Endothelial cell of umbilical vein (primary cell): ENCODE measurements around the gene AKAP6. TPM values are rescaled to one million over a fixed set of nuclear protein-coding genes. Genes with fewer than 3 reads are reported as not detected.

ENCODE experiments used
- BruUV-seq: library from RNA; stranded (reverse); fragments of 400-500 nt; replicated peaks from 2 replicates; lab custom pipeline; 2021; lab: Mats Ljungman, UMichigan
- CTCF ChIA-PET: fragments of 300-600, 350-600 bp; sonication (Branson Sonifier 250); formaldehyde crosslinking; loops from one replicate; lab custom pipeline; 2021; ENCODE audit warnings: antibody characterized with exemption, inconsistent platforms; lab: Charles Lee
- POLR2A ChIA-PET: fragments of 300-600, 350-600 bp; sonication (Branson Sonifier 250); formaldehyde crosslinking; loops from one replicate; lab custom pipeline; 2021; ENCODE audit warnings: antibody characterized with exemption, inconsistent platforms; lab: Charles Lee
- DNase-seq: peaks from one replicate; pipeline ENCODE4 v3.0.0-alpha.2; 2011; ENCODE audit warnings: low read depth, low spot score
- FAIRE-seq: peaks from 2 replicates; lab custom pipeline; 2011; peaks lifted over from hg19 to GRCh38; lab: Jason Lieb, UNC
- H2AFZ ChIP-seq: 2 replicates; pipeline ENCODE4 v1.6.0; 2012; ENCODE audit warnings: low read depth, low read length, control low read depth, inconsistent platforms
- H3K27ac ChIP-seq: 2 replicates; pipeline ENCODE4 v1.5.1; 2011; ENCODE audit warnings: low read depth, mild to moderate bottlenecking, control low read depth, low read length, moderate library complexity; ENCODE audit not compliant: insufficient read depth
- H3K27me3 ChIP-seq, 2 experiments: 2 replicates each; pipeline versions ENCODE4 v1.6.0 to v1.6.1; 2011; ENCODE audit warnings: low read length in 2 of 2, mixed read lengths in 1 of 2; ENCODE audit not compliant: control insufficient read depth in 2 of 2, insufficient read depth in 2 of 2
- H3K36me3 ChIP-seq, 2 experiments: 2 replicates in 1 of 2; 3 replicates in 1 of 2; pipeline ENCODE4 v1.5.1; 2011; ENCODE audit warnings: low read length in 2 of 2, mild to moderate bottlenecking in 1 of 2, moderate library complexity in 1 of 2; ENCODE audit not compliant: control insufficient read depth in 2 of 2, insufficient read depth in 2 of 2; ENCODE audit errors: extremely low read depth in 1 of 2
- H3K4me1 ChIP-seq: 3 replicates; pipeline ENCODE4 v1.5.1; 2011; ENCODE audit warnings: mild to moderate bottlenecking, low read length; ENCODE audit not compliant: control insufficient read depth, insufficient read depth; ENCODE audit errors: extremely low read depth
- H3K4me2 ChIP-seq: 2 replicates; pipeline ENCODE4 v1.6.1; 2011; ENCODE audit warnings: low read length, control low read depth, mixed read lengths; ENCODE audit not compliant: insufficient read depth
- H3K4me3 ChIP-seq, 3 experiments: fragments of 200-600 bp in 1 of 3; sonication (generic), shearing (Covaris generic) in 1 of 3; replicated peaks in 1 of 3; 2 replicates each; pipeline ENCODE4 v1.5.1; 2011 to 2016; ENCODE audit warnings: control low read depth in 3 of 3, low read length in 3 of 3, mild to moderate bottlenecking in 2 of 3, inconsistent platforms in 1 of 3, low read depth in 1 of 3, moderate library complexity in 1 of 3; ENCODE audit not compliant: insufficient read depth in 1 of 3
- H3K79me2 ChIP-seq: 2 replicates; pipeline ENCODE4 v1.6.0; 2012; ENCODE audit warnings: low read length, inconsistent platforms; ENCODE audit not compliant: control insufficient read depth, insufficient read depth
- H3K9ac ChIP-seq: replicated peaks from 2 replicates; pipeline ENCODE3; 2011; ENCODE audit warnings: low read length, control low read depth; ENCODE audit not compliant: insufficient read depth; ENCODE audit errors: extremely low read depth
- H3K9me1 ChIP-seq: replicated peaks from 3 replicates; pipeline ENCODE4 v1.6.0; 2011; ENCODE audit warnings: mild to moderate bottlenecking, low read length; ENCODE audit not compliant: control insufficient read depth, insufficient read depth; ENCODE audit errors: extremely low read depth
- H3K9me3 ChIP-seq: replicated peaks from 2 replicates; pipeline ENCODE4 v1.5.1; 2012; ENCODE audit warnings: low read length, inconsistent platforms; ENCODE audit not compliant: control insufficient read depth, insufficient read depth
- H4K20me1 ChIP-seq: replicated peaks from 2 replicates; pipeline ENCODE3; 2011; ENCODE audit warnings: mild to moderate bottlenecking, low read length; ENCODE audit not compliant: control insufficient read depth, insufficient read depth; ENCODE audit errors: extremely low read depth
- EZH2 ChIP-seq: IDR thresholded peaks from 2 replicates; pipeline ENCODE4 v1.6.1; 2012; ENCODE audit warnings: borderline replicate concordance, low read depth, mild to moderate bottlenecking, moderate library complexity, low read length, inconsistent platforms; ENCODE audit not compliant: severe bottlenecking
- FOS ChIP-seq: IDR thresholded peaks from 2 replicates; pipeline ENCODE4 v1.6.1; 2011; ENCODE audit warnings: mild to moderate bottlenecking, low read length, moderate library complexity, borderline replicate concordance; ENCODE audit not compliant: insufficient read depth
- GATA2 ChIP-seq: IDR thresholded peaks from 2 replicates; pipeline ENCODE4 v1.7.0; 2011; ENCODE audit warnings: low read depth, mild to moderate bottlenecking, moderate library complexity, mixed read lengths, low read length; ENCODE audit not compliant: insufficient read length, insufficient read depth
- JUN ChIP-seq: IDR thresholded peaks from 2 replicates; pipeline ENCODE4 v1.6.1; 2011; ENCODE audit warnings: borderline replicate concordance, low read depth; ENCODE audit not compliant: insufficient read length, insufficient read depth
- MAX ChIP-seq: IDR thresholded peaks from 2 replicates; pipeline ENCODE4 v1.6.1; 2011; ENCODE audit not compliant: insufficient read depth, insufficient read length
- MYC ChIP-seq: IDR thresholded peaks from one replicate; pipeline ENCODE4 v1.6.1; 2011; ENCODE audit warnings: mild to moderate bottlenecking, low read depth, low read length
- POLR2A ChIP-seq: IDR thresholded peaks from 2 replicates; pipeline ENCODE4 v1.6.1; 2012; ENCODE audit warnings: low read depth, mild to moderate bottlenecking, control low read depth, low read length
- POLR2AphosphoS5 ChIP-seq: IDR thresholded peaks from 2 replicates; pipeline ENCODE4 v1.6.1; 2012; ENCODE audit warnings: low read depth, mild to moderate bottlenecking, control low read depth, low read length, moderate library complexity; ENCODE audit not compliant: insufficient read depth
- dilution Hi-C: fragments of 300-500 bp; cut with MboI; formaldehyde crosslinking; loops from one replicate; pipeline ENCODE4 v1.15.0; 2019; ENCODE audit warnings: low sequenced_read_pairs; ENCODE audit not compliant: extremely low pct_ligation_motif_present
- intact Hi-C: fragments of 100-400 bp; cut with micrococcal nuclease; formaldehyde crosslinking; loops from one replicate; pipeline ENCODE4 v1.10.0; 2022
- polyA plus RNA-seq, 4 experiments: library from polyadenylated mRNA; depleted of rRNA in 3 of 4; stranded (reverse) in 3 of 4; unstranded in 1 of 4; fragments of >200 nt; gene quantifications; 2 replicates each; pipeline versions ENCODE4 v1.2.1 to v1.2.3, GENCODE V29; 2011 to 2012; ENCODE audit warnings: missing spikeins in 1 of 4
- total RNA-seq: library from RNA; stranded (reverse); gene quantifications from 2 replicates; pipeline ENCODE4 v1.2.3, GENCODE V29; 2021
- TF ChIP-seq, protein P1 (sequence below), 2 donors: IDR thresholded peaks; 1 replicate in 1 of 2; 2 replicates in 1 of 2; pipeline ENCODE4 v1.5.1; 2011; ENCODE audit warnings: low read length in 2 of 2, mild to moderate bottlenecking in 2 of 2, moderate library complexity in 2 of 2, control low read depth in 1 of 2, inconsistent platforms in 1 of 2, low read depth in 1 of 2; ENCODE audit not compliant: insufficient read depth in 1 of 2; ENCODE audit errors: extremely low read depth in 1 of 2

Gene AKAP6
- total and polyA plus RNA-seq, 2 donors (not counting 3 experiments of a cell fraction or from before 2014, with no cell fraction given) = 0.03 to 0.49 TPM

GRCh38 chr14:32447371-32447770 is 118.3 kb downstream of the AKAP6 start:
- CTCF ChIA-PET = interaction anchor here (0.6 to 1.6 kb wide), 2 partner anchors 13 to 509 kb away, joined by 4 read pairs; no protein-coding TSS in a partner anchor

More at GRCh38 chr14:32447371-32447770, 118.3 kb downstream of the AKAP6 start:
- Histone ChIP-seq H3K27ac (no peak overlapping the region), H3K9me3 (no peaks in the 10 kb centered on the region), H4K20me1 (no peaks in the 10 kb centered on the region), H3K36me3 (no peaks in the 10 kb centered on the region), H3K4me3 (no peak overlapping the region), H3K79me2 (no peaks in the 10 kb centered on the region), H2AFZ (no peak overlapping the region), H3K4me2 (no peak overlapping the region), H3K27me3 (no peaks in the 10 kb centered on the region), H3K9ac (no peak overlapping the region), H3K4me1 (no peaks in the 10 kb centered on the region), H3K9me1 (no peaks in the 10 kb centered on the region)
- FAIRE-seq = no peak
- intact Hi-C loops = no loop called here
- no peak for DNase-seq
- dilution Hi-C loops = no loop called here
- POLR2A ChIA-PET = no interaction called here
- TF ChIP-seq, protein P1, sequence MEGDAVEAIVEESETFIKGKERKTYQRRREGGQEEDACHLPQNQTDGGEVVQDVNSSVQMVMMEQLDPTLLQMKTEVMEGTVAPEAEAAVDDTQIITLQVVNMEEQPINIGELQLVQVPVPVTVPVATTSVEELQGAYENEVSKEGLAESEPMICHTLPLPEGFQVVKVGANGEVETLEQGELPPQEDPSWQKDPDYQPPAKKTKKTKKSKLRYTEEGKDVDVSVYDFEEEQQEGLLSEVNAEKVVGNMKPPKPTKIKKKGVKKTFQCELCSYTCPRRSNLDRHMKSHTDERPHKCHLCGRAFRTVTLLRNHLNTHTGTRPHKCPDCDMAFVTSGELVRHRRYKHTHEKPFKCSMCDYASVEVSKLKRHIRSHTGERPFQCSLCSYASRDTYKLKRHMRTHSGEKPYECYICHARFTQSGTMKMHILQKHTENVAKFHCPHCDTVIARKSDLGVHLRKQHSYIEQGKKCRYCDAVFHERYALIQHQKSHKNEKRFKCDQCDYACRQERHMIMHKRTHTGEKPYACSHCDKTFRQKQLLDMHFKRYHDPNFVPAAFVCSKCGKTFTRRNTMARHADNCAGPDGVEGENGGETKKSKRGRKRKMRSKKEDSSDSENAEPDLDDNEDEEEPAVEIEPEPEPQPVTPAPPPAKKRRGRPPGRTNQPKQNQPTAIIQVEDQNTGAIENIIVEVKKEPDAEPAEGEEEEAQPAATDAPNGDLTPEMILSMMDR (IDR thresholded peaks at IDR 0.05; ENCODE audit: extremely low read depth in 1 of 2, insufficient read depth in 1 of 2, low read depth in 1 of 2, low read length in 2 of 2) = no peak
- TF ChIP-seq JUN (no peak), FOS (no peak), MAX (no peak), POLR2A (no peak), GATA2 (no peak), EZH2 (no peak), MYC (no peak), POLR2AphosphoS5 (no peak)
- BruUV-seq = no TSS peak
